ENCODE results near the gene CTSV.
A peak's percentile ranks its signal among the peaks of the same experiment; 100 is the strongest.
"Not testable (repeated sequence)": the region's sequence is repeated elsewhere in the genome, so short reads cannot be mapped to it uniquely, and the experiment has no call there.

Gene CTSV

GRCh38 chr9:97039514-97039860 lies 545 bp upstream of the CTSV start:
- no peak for DNase-seq

DNA sequence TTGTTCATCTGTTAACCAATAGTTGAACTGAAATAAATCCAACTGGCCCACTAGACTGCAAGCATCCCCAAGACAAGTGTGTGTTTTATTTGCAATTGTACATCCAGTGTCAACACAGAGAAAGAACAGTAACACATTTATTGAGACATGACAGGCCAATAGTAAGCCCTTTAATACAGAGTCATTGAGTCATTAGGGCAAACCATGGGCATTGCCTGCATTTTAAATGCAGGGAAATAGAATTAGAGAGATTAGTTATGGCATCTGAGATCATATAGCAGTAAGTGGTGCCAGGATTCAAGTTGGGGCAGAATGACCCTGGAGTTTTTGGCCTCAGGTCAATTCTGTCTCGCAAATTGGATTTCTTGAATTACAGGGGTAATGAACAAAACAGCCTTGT lies 15.4 kb downstream of the CTSV start:
- not testable (repeated sequence) for DNase-seq

DNA sequence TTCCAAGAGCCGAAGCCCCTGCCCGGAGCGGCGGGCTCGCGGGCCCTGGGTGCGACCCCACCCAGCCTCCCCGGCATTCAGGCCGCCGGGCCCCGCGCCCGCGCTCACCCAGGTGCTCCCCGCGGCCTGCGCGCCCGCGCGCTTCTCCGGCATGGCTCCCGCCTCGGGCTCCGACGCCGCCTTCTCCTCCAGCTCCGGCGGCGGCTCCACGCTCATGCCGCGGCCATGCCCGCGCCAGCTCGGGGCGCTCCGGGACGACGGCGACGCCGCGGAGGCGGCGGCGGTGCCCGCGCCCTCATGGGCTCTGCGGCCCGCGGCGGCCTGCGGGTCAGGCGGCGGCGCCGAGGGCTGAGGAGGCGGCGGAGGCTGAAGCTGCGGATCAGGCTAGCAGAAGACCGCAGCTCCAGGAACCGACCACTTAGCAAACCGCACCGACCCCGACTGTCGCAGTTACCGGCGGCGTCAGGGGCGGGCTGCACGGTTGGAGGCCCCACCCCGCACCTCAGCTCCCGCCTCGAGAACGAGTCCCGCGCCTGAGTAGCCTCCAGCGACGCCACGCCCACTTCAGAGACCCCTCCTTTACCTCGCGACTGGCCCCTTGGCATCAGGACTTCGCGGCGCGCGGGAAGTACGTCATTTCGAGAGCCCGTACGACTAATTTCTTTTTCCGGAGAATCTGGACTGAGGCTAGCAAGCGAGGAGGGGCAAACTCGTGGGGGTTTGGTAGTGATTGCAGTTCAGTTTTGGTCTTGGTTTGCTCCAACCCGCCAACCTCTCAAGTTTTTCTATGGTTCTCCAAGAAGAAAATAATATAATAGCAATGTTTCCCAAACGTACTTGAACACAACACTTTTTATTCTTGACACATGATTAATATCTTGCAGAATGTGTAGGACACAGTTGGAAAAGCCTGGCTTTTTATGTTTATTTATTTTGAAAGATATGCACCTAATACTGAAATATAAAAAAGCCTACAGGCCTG lies 25.5 kb downstream of the CTSV start:
- peak; percentile 61 for DNase-seq

DNA sequence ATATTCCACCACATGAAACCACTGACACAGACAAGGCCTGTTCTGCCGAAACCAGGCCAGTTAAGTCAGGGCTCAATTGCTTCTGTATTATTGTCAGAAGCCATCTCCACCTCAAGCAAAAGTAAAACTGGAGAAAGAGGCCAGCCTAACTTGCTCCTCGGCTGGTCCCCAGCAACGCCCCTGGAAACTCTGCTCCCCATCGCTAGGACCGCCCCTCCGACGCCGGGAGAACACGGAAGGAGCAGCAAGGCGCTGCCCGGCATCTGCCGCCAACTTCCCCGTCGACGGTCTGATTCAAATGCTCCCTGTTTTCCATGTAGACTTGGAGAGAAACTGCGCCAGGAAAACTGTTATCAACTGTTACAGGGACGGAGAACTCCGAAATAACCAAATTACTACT lies 26.3 kb downstream of the CTSV start:
- not testable (repeated sequence) for DNase-seq

DNA sequence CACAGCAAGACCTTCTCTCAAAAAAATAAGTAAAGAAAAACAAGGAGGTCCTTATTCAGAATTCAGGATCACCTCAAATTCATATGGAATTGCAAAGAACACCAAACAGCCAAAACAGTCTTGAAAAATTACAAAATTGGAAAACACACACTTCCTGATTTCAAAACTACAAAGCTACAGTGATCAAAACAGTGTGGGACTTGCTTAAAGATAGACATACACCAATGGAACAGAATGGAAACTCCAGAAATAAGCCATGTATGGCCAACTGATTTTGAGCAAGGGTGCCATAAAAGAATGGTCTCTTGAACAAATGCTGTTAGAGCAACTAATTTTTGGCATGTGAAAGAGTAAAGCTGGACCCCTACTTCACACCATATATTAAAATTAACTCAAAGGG lies 36.7 kb downstream of the CTSV start:
- not testable (repeated sequence) for DNase-seq

- DNase-seq, result not testable (repeated sequence)
Measured at GRCh38 chr9:97001338-97001737, 37.6 kb downstream of the CTSV start.

DNA sequence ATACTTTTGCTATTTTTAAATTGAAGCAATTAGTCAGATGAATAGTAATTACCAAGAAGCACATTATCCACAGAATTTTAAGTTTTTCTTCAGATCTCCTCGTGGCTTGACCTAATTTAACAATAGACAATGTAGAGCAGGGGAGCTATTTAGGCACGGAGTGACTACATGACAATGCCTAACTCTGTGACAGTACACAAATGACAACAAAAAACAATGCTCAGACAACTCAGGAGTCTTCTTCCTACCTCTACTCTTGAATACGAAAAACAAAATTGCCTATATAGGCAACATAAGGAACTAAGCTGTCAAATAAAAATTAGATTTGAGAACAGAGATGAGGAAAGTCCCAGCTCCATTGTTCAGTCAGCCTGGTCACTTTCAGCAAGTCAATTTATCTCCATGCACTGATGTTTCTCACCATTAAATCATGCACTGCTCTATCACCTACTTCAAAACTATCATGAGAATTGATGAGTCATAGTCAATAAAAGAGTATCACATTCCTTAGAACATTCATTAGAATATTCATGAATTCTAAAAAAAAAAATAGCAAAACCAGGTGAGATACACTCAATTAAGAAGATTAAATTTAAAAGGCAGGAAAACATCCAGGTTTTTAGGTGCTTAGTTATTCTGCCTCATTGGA lies 38.7 kb downstream of the CTSV start:
- not testable (repeated sequence) for DNase-seq

- DNase-seq, result not testable (repeated sequence)
Measured at GRCh38 chr9:96999733-97000132, 39.2 kb downstream of the CTSV start.

GRCh38 chr9:96997009-96997701 lies 41.8 kb downstream of the CTSV start:
- DNase-seq, result not testable (repeated sequence)

DNA sequence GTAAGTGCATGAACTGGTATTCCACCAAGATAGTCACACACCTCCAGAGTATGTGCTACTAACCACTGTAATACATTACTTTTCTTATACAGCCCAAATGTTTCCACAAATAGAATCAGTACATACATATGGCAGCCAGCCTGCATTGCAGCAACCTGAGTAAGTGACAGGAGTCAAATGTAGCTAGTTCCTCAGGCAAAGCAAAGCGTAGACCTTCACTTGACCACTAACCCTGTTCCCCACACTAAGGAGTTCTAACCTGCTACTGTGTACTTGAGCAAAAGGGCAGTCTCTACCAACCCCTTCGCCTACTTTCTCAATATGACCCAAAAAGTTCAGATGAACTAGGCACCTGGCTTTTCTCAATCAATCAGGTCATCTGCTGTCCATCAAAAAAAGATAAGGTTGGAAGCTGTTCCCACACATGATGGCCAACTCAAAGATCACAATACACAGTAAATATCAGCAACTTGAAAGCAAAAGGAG lies 44.4 kb downstream of the CTSV start:
- DNase-seq, result not testable (repeated sequence)

DNA sequence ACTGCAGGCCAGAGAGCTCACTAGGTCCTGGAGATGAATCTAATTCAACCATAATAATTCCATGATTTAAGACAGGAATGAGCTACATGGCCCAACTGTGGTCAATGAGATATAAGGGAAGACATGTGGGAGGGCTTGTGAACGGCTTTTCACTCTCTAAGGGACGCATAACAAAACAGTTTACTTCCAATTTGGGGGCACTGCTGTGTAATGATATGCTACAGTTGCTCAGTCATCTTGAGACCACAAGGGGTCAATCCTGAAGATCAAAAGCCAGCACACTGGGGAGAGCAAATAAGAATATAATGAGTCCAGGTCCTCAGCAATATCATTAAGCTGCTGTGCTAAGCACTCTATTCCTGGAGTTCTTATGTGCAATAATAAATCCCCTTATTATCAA lies 46.6 kb downstream of the CTSV start:
- not testable (repeated sequence) for DNase-seq

GRCh38 chr9:96989747-96990318 lies 49.1 kb downstream of the CTSV start:
- not testable (repeated sequence) for DNase-seq

DNA sequence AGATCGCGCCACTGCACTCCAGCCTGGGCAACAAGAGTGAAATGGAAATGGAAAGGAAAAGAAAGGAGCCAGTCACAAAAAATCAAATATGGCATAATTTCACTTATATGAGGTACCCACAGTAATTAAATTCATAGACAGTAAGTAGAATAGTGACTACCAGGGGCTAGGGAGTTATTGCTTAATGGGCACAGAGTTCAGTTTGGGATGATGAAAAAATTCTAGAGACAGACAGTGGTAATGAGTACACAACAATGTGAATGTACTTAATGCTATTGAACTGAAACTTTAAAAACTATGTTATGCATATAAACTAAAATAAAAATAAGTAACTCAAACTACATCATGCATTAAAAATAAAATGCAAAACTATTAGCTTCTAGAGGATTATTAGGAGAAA lies 54.1 kb downstream of the CTSV start:
- DNase-seq, result not testable (repeated sequence)

DNA sequence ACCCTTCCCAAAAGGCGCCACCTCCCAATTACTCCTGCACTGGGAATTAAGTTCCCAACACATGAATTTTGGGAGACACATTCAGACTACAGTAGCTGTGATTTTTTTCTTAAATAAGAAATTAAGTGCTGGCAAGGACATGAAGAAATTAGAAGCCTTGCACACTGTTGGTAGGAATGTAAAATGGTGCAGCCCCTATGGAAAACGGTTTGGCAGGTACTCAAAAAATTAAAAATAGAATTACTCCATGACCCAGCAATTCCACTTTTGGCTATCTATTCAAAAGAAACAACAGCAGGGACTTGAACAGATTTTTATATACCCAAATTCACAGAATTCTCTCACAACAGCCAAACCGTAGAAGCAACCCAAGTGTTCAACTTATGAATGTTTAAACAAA lies 54.8 kb downstream of the CTSV start:
- DNase-seq, result not testable (repeated sequence)

DNA sequence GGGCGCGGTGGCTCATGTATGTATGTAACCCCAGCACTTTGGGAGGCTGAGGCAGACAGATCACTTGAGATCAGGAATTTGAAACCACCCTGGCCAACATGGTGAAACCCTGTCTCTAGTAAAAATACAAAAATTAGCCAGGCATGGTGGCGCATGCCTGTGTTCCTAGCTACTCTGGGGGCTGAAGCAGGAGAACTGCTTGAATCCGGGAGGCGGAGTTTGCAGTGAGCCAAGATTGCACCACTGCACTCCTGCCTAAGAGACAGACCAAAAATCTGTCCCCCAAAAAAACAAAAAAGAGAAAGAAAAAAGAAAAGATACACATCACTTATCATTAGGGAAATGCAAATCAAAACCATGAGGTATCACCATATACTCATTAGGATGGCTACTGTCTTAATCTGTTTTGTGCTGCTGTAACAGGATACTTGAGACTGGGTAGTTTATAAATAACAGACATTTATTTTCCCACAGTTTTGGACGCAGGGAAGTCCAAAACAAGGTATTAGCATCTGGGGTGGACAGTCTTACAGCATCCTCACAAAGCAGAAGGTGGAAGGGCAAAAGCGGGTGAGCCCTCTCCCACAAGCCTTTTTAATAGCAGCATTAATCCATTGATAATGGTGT lies 55.3 kb downstream of the CTSV start:
- not testable (repeated sequence) for DNase-seq

Data from NCI-H2029 treated with DMSO at 0.1 percent for 48 hours (cell line).